Naive thymus-derived CD8-positive, alpha-beta T cell (primary cell): ENCODE measurements around the gene DCLK1. TPM values are rescaled to one million over a fixed set of nuclear protein-coding genes. Genes with fewer than 3 reads are reported as not detected.

Experiments
- ATAC-seq, 2 donors: fragments of 150-1000 bp; cut with Tn5 transposase in 1 of 2; sonication (Bioruptor Pico), chemical (Tn5 transposase) in 1 of 2; 1 replicate in 1 of 2; 2 replicates in 1 of 2; pipeline ENCODE4 v1.10.0; 2021; ENCODE audit warnings: mild to moderate bottlenecking in 2 of 2, moderate library complexity in 2 of 2
- POLR2A ChIA-PET: fragments of 350-600 bp; sonication (Branson Sonifier 250); formaldehyde crosslinking; loops from one replicate; lab custom pipeline; 2021; ENCODE audit warnings: antibody characterized with exemption; lab: Charles Lee
- DNase-seq, 10 donors: peaks; one replicate each; pipeline versions ENCODE4 v3.0.0 to v3.0.0-alpha.2; 2020 to 2022
- H3K27ac Mint-ChIP-seq, 10 donors: one replicate each; pipeline ENCODE4 v1.8.0; 2020 to 2022; ENCODE audit warnings: mild to moderate bottlenecking in 10 of 10, mixed read lengths in 10 of 10, moderate library complexity in 4 of 10, inconsistent platforms in 1 of 10
- H3K27me3 Mint-ChIP-seq, 5 donors: one replicate each; pipeline ENCODE4 v1.8.0; 2021 to 2022; ENCODE audit warnings: mixed read lengths in 5 of 5
- H3K36me3 Mint-ChIP-seq, 3 donors: one replicate each; pipeline ENCODE4 v1.8.0; 2020 to 2022; ENCODE audit warnings: mixed read lengths in 3 of 3, mild to moderate bottlenecking in 2 of 3, inconsistent platforms in 1 of 3
- H3K4me1 Mint-ChIP-seq, 4 donors: one replicate each; pipeline ENCODE4 v1.8.0; 2021 to 2022; ENCODE audit warnings: mixed read lengths in 4 of 4
- H3K4me3 Mint-ChIP-seq, 10 donors: one replicate each; pipeline ENCODE4 v1.8.0; 2020 to 2022; ENCODE audit warnings: mild to moderate bottlenecking in 10 of 10, mixed read lengths in 10 of 10, moderate library complexity in 6 of 10, inconsistent platforms in 1 of 10
- H3K9me3 Mint-ChIP-seq, 9 donors: one replicate each; pipeline ENCODE4 v1.8.0; 2020 to 2022; ENCODE audit warnings: mixed read lengths in 9 of 9, mild to moderate bottlenecking in 3 of 9, inconsistent platforms in 1 of 9, moderate library complexity in 1 of 9
- polyA plus RNA-seq, 3 donors: library from polyadenylated mRNA; unstranded; fragments of 300-500 nt; fragmentation: Illumina TruSeq; gene quantifications; one replicate each; pipeline ENCODE4 v1.2.3, GENCODE V29; 2021
- total RNA-seq, 8 experiments: library from RNA in 2 of 8; stranded (reverse) in 2 of 8; gene quantifications; one replicate each; pipeline ENCODE4 v1.2.3 and lab custom pipeline; 2021 to 2026

DCLK1 gene
- total and polyA plus RNA-seq, 5 experiments from 2014 or later: not detected

DNA sequence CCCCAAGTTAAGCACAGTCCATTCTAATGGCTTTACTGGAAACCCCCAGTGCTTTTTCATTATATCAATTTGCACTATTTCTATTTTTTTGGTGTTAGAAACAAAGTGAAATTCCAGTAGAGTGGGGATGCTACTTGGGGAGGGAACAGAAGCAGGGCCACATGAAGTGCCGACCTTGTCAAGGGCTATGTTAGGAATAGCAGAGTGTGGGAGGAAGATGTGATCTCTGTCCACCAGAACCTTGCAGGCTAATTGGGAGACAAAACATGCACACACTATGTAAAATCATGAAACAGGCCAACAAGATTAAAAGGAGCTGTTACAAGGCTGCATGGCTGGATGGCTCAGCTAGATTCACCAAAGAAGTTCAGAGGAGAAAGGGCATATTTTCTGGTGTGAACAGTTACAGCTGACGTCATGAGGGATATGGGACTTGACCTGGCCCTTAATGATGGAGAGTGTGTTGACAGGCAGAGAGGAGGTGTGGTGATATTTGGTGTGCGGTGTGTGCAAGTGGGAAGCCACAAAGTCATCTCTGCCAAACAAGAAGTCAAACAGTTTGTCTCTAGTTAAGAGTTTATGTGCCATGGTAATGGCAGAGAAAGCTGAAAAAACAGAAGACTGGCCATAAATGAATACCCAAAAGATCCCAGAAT lies 336.3 kb downstream of the DCLK1 start:
- Mint-ChIP-seq H3K9me3 (no peaks in the 10 kb centered on the region), H3K4me1 (no peaks in the 10 kb centered on the region), H3K4me3 (no peak overlapping the region), H3K36me3 (no peaks in the 10 kb centered on the region), H3K27me3 (peaks cover 0 to 11% (median 0%) of the 10 kb centered on the region in 5 donors), H3K27ac (no peak overlapping the region)
- ATAC-seq (no peak), DNase-seq (no peak)
- POLR2A ChIA-PET: interaction anchor here (0.6 kb wide), 1 partner anchor 395 kb away, joined by 4 read pairs; no protein-coding TSS in a partner anchor

DNA sequence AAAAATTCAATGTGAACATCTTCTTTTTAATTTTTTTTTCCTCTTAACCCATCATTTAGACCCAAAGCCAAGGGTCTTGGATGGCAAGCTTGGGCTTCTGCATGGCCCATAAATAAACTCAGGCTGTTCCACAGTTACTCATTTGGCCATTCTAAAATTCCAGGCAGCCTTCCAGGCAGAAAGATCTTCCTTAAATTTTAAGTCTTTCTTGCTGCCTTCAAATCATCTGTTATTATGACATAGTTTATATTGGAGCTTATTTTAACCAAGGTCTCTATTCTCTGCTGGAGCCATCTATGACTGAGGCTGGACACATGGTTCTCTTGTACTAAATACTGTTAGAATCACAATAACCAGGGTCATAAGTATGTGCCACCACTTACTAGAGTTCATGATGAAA lies 337.4 kb downstream of the DCLK1 start:
- Mint-ChIP-seq H3K4me1 (no peaks in the 10 kb centered on the region), H3K27ac (no peak overlapping the region), H3K27me3 (peaks cover 0 to 11% (median 0%) of the 10 kb centered on the region in 5 donors), H3K4me3 (no peak overlapping the region), H3K9me3 (no peaks in the 10 kb centered on the region), H3K36me3 (no peaks in the 10 kb centered on the region)
- no peak for DNase-seq
- ATAC-seq: no peak
- POLR2A ChIA-PET: no interaction called here

DNA sequence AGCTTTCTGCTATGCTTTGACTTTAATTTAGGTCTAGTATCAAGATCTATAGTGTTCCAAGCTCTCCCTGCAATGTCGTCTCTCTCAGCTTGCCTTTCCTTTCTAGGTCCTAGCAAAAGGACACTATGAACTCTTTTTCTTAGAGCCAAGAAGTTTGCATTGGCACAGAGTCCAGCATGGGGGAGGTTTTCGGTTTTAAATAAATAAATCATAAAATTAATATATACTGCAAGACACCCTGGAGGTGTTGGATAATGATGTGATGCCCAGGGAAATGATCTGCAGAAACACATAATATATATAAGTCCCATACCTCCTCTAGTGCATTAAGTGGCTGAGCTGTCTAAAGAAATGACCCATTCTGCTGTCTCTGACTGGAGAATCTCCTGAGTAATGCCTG lies 338.3 kb downstream of the DCLK1 start:
- ATAC-seq: no peak
- no peaks in the 10 kb centered on the region for H3K9me3 Mint-ChIP-seq
- no peaks in the 10 kb centered on the region for H3K4me1 Mint-ChIP-seq
- H3K36me3 Mint-ChIP-seq: no peaks in the 10 kb centered on the region
- no peak overlapping the region for H3K4me3 Mint-ChIP-seq
- POLR2A ChIA-PET: no interaction called here
- DNase-seq: no peak
- peaks cover 0 to 11% (median 0%) of the 10 kb centered on the region in 5 donors for H3K27me3 Mint-ChIP-seq
- no peak overlapping the region for H3K27ac Mint-ChIP-seq

DNA sequence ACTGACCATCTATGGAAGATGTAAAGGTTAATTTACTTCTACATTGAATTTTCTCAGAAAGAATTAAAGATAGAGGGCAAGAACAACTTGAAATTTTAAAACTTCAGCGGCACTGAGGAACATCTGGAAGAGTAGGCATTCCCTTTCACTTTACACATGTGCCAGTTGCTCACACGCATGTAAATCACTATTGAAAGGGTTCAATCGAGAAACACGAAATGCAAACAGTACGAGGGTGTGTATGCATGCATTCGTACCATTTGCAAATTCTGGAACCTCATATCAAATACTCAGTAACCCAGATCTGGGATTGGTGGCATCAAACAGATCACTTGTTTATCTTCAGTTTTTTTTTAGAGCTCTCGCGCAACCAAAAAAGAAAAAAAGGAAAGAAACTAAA lies 339.2 kb downstream of the DCLK1 start:
- ATAC-seq: no peak
- H3K27ac Mint-ChIP-seq: peak overlapping the region in 1 of 10 donors; percentile 49
- H3K9me3 Mint-ChIP-seq: no peaks in the 10 kb centered on the region
- POLR2A ChIA-PET: no interaction called here
- no peak overlapping the region for H3K4me3 Mint-ChIP-seq
- no peaks in the 10 kb centered on the region for H3K4me1 Mint-ChIP-seq
- no peaks in the 10 kb centered on the region for H3K36me3 Mint-ChIP-seq
- no peak for DNase-seq
- peaks cover 0 to 11% (median 0%) of the 10 kb centered on the region in 5 donors for H3K27me3 Mint-ChIP-seq

DNA sequence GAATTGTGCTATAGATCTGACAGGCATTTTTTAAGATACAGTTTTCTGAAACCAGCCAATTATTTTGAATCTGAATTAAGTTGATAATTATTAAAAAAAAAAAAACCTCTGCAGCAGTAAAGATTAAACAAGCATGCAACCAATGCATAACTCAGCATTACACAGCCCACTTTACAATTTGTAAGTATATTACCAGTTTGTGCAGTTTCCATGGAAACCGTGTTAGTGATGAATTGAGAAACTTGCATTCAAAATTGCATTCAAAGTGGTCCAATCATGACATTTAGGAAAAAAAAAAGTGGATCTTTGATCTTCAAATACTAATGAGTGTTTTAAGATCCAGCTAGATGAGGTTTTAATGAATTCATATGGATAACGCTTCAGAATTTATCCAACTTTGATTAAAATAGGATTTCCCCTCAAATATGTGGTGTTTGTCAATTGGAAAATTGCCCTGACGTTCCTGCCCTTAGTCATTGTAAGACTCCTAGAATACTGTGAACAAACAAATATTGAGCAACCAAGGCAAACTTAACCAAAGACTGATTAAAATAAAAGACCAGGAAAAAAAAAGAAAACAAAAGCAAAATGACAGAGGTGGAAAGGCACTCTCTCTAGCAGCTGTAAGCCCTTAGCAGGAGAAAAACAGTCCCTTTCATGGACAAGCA lies 339.9 kb downstream of the DCLK1 start:
- H3K36me3 Mint-ChIP-seq: no peaks in the 10 kb centered on the region
- no peak for DNase-seq
- ATAC-seq: no peak
- POLR2A ChIA-PET: no interaction called here
- no peaks in the 10 kb centered on the region for H3K4me1 Mint-ChIP-seq
- H3K27ac Mint-ChIP-seq: no peak overlapping the region
- H3K4me3 Mint-ChIP-seq: no peak overlapping the region
- no peaks in the 10 kb centered on the region for H3K9me3 Mint-ChIP-seq
- peaks cover 0 to 11% (median 0%) of the 10 kb centered on the region in 5 donors for H3K27me3 Mint-ChIP-seq

DNA sequence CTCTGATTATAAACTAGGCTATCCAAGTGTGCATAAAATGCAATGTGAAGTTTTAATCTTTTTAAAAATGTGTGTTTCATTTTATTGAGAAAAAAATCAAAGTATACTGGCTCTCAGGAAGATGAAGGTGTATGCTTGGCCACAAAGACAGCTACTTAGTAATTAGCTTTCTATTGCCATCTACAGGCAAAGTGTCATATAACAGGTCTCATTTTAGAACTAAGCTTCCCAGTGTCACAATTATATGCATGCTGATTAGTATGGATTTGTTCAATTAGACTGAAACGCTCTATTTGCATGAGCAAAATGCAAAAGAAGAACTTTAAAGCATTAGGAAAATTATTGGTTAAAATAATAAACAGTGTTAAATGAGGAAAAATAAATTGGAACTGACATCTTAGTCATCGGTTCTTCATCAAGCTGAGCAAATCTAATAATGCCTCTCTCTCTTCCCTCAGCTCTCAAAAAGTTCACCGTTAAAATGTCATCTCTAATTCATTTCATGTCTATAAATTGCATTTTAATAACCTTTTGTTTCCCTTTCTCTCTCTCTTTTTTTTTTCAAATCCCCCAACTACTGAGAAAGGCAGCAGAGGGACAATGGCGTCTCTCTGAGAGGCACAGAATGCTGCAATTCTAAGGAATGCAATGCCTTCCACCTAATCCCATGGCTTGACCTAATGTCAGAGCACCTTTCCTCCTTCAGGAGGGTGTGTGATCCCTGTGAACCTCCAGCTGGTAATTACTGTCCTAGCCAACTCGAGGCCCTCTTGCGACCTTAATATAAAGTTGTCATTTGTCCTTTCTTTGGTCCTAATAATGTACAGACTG lies 341.6 kb downstream of the DCLK1 start:
- POLR2A ChIA-PET: no interaction called here
- ATAC-seq (no peak), DNase-seq (no peak)
- H3K27ac Mint-ChIP-seq: no peak overlapping the region
- H3K9me3 Mint-ChIP-seq: no peaks in the 10 kb centered on the region
- H3K27me3 Mint-ChIP-seq: peaks cover 0 to 19% (median 4%) of the 10 kb centered on the region in 5 donors
- H3K4me1 Mint-ChIP-seq: no peaks in the 10 kb centered on the region
- H3K4me3 Mint-ChIP-seq: no peak overlapping the region
- H3K36me3 Mint-ChIP-seq: no peaks in the 10 kb centered on the region

DNA sequence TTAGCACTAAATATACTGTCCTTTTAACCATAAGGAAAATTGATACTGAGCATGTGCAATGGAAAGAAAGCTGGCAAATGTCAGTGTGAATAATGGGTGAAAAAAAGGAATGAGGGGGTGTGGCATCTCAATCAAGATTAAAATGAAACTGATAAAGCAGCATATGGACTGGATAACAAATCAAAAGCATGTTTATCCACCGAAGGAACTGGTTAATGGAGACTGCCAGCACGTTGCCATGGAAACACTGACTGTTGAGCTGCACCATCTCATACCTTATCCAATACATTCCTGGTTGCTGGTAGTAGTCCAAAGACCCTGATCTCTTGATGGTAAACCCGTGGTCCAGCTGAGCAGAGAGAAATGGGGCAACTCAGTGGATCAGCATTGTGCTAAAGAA lies 343.2 kb downstream of the DCLK1 start:
- Mint-ChIP-seq H3K27me3 (peaks cover 0 to 19% (median 4%) of the 10 kb centered on the region in 5 donors), H3K9me3 (no peaks in the 10 kb centered on the region), H3K27ac (no peak overlapping the region), H3K4me3 (no peak overlapping the region), H3K36me3 (no peaks in the 10 kb centered on the region), H3K4me1 (no peaks in the 10 kb centered on the region)
- POLR2A ChIA-PET: no interaction called here
- DNase-seq (no peak), ATAC-seq (no peak)

DNA sequence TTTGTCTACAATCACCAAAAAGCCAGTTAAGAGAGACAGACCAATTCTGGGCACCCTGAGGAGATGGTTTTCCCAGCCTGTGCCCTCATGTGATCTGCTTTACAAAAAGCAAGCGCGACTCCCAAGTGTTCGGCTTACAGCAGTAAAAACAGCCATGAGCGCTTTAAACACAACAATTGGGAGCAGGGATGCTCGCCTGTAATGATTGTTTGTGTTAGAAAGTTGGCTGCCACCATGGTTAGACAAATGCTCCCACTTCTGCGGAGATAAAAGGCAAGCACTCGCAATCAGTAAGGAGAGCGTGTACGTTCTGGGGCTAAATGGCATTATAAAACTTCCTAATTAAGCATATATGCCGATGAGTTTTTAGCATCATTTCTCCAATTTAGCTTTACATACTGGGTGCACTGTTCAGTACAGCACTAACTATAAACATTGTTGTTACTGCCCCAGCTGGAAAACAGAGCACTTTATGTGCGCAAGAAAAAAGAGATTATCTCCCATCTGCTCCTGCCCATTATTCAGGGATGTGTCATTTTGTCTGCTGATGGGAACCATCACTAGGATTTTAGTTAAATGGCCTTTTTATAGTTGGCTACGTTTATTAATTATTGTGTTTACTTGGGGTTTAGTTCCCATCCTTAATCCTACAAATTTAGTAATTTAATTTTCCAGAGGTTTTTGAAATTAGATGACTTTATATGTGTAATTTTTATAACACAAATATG lies 345.4 kb downstream of the DCLK1 start:
- Mint-ChIP-seq H3K4me1 (no peaks in the 10 kb centered on the region), H3K27ac (no peak overlapping the region), H3K9me3 (no peaks in the 10 kb centered on the region), H3K4me3 (no peak overlapping the region), H3K36me3 (no peaks in the 10 kb centered on the region), H3K27me3 (peaks cover 0 to 8% (median 2%) of the 10 kb centered on the region in 5 donors)
- POLR2A ChIA-PET: no interaction called here
- no peak for DNase-seq
- no peak for ATAC-seq

DNA sequence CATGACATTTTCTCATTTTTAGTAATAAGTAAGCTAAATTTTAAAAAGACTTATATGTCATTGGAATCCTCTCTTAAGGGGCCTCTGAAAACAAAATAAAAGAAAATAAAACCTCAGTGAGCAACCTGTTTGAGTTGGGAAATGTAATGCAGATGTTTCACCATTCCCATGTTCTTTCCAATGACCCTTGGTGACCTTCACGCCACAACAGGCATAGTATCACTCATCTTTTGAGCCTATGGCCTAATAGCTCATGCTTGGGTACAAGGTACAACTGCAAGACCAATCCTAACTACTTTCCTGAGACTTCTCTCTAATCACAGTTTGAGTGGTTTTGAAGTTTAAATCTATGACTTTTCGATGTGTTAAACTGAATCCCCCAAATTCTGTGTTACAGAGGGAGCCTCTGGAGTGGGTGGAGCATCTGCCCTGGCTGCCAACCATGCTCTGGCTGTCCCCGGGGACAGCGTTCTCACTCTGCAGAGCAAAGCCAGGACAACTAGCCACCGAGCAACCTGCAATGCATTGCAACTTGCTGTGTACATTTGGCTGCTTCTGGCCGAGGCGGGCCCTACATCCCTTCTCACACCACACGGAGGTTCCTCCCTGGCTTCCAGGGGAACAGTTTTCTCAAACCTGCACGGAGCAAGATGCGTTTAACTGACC lies 346.8 kb downstream of the DCLK1 start:
- Mint-ChIP-seq H3K4me3 (no peak overlapping the region), H3K27ac (no peak overlapping the region), H3K9me3 (no peaks in the 10 kb centered on the region), H3K4me1 (no peaks in the 10 kb centered on the region), H3K36me3 (no peaks in the 10 kb centered on the region), H3K27me3 (peaks cover 0 to 8% (median 2%) of the 10 kb centered on the region in 5 donors)
- DNase-seq: no peak
- POLR2A ChIA-PET: no interaction called here
- ATAC-seq: no peak

DNA sequence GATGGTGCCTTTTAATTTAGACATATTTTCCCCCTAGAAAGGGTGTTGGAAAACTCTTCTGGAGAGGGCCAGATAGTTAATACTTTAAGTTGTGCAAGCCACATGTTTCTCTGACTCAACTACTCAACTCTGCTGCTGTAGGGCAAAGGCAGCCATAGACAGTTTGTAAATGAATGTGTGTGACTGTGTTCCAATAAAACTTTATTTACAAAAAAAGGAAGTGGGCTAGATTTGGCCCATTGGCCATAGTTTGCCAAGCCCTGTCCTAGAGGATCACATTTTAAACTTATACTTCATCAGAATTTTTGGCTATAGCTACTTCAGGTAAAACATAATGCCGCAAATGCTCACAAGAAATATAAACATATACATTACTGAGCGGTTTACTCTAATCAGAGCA lies 348.4 kb downstream of the DCLK1 start:
- no peaks in the 10 kb centered on the region for H3K4me1 Mint-ChIP-seq
- peaks cover 0 to 8% (median 2%) of the 10 kb centered on the region in 5 donors for H3K27me3 Mint-ChIP-seq
- no peak for DNase-seq
- H3K9me3 Mint-ChIP-seq: peaks cover 0 to 1% (median 0%) of the 10 kb centered on the region in 9 donors
- no peaks in the 10 kb centered on the region for H3K36me3 Mint-ChIP-seq
- H3K4me3 Mint-ChIP-seq: no peak overlapping the region
- POLR2A ChIA-PET: no interaction called here
- ATAC-seq: no peak
- H3K27ac Mint-ChIP-seq: no peak overlapping the region

DNA sequence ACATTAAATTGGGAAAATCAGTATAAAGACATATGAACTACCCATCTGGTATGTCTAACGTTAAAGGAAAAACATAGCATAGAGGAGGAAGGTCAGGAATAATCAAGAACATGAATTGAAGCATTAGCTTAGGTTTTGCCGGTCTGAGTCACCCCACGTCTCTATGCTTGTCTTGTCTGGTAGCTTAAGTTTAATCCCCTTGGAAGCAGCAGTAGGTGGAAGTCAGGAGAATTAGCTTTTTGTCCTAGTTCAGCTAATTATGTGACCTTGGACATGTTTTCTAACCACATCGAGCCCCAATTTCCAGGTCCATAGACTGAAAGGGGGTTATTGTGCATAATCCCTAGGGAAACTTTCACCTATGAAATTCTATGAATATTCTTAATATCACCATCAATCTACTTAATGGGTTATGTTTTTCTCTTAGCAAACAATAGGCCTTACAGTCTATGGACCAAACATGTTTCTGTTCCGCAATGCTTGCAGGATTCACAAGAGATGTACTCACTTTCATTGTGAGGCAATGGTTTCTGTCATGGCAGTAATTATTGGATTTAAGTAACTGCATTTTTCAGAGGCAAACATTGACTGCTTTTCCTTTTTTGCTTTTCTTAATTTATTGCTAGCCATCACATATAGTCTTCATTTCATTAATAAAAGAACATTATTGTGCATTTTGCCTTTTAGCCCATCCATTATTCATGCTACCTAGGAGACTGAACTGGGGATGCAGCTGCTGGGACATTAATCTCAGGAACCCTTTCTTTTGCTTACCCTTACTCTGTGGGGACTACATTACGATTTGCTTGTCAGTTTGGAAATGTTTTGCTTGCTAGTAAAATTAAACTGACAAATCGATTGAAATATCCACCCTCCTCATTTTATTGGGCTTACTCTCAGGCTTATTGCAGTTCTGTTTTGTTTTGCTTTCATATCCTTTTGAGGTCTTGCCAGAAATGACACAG lies 349.9 kb downstream of the DCLK1 start:
- no peak overlapping the region for H3K27ac Mint-ChIP-seq
- H3K4me1 Mint-ChIP-seq: no peaks in the 10 kb centered on the region
- H3K4me3 Mint-ChIP-seq: no peak overlapping the region
- H3K36me3 Mint-ChIP-seq: no peaks in the 10 kb centered on the region
- no peak for ATAC-seq
- peaks cover 0 to 3% (median 0%) of the 10 kb centered on the region in 9 donors for H3K9me3 Mint-ChIP-seq
- peaks cover 0 to 9% (median 2%) of the 10 kb centered on the region in 5 donors for H3K27me3 Mint-ChIP-seq
- DNase-seq: no peak
- POLR2A ChIA-PET: no interaction called here
